Melanocyte of skin (primary cell): ENCODE measurements around the gene RPN2. TPM values are rescaled to one million over a fixed set of nuclear protein-coding genes. Genes with fewer than 3 reads are reported as not detected.

Experiments used
- total RNA-seq, 2 donors: library from RNA; depleted of rRNA; stranded (reverse); fragments of >200 nt; gene quantifications; 2 replicates each; pipeline ENCODE4 v1.2.3, GENCODE V29; 2012

RPN2 gene
- total RNA-seq, result 100 to 1,000 TPM; 220 to 271 TPM

DNA sequence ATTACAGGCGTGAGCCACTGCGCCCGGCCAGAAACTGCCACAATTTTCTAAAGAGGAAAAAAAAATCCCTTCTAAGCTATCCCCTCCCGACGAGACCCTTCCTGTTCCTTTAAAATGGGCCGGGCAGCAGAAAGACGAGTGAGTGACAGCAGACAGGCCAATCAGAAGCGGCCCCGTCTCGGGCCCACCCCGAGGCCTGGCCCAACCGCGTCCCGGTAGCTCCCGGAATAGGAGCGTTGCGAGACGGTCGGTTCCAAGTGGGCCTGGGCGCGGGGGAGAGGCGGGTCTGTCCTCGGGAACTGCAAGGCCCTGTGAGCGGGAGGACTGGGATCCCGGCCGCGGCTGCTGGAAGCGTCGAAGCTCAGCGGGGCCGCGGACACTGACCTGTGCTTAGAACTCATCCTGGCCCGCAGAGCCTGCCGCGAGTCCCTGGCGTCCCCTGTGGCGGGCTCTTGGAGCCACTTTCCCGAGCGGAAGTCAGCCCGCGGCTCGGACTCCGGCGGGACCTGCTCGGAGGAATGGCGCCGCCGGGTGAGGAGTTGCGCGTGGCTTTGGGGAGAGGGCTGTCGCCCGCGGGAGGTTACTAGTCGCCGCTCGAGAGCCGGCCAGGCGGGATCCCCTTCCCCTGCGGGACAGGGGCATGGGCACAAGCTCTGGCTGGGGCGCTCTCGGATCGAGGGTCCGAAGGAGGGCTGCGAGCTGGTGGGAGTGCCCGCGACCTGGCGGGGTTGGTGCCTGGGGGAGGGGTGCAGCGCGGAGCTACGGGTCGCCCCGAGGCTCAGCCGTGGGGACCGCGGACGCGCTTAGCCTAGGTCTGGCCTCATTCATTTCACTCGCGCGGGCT is at the start of gene RPN2, which contains the start of gene MROH8:
Gene RPN2 (plus strand): TSS at position 492 of the 844 bp plus-strand sequence. CDS start 27 bp downstream, at position 519.
Gene MROH8 (minus strand): TSS at position 710 of the 844 bp plus-strand sequence.

DNA sequence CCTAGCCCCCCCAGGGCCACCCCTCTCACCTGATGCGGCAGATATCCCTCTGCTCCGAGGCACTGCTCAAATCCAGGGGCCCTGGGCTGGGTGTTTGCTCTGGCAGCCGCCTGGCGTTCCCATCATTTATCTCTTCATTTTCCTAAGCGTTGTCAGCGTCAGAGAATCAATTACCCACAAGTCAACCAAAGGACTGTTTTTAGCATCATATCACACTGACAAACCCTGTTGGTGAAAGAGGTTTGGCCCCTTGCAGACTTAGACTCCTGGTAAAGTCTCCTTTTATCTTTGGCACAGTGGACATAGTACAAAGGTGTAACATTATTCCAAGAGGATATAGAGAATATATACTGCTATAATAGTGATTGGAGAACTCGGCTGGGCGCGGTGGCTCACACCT is 82.6 kb downstream of the RPN2 start, which contains the start of gene GHRH:
Gene GHRH (minus strand): TSS at position 101 of the 400 bp plus-strand sequence. CDS start 4,925 bp downstream, outside the sequence.

Other genes starting within 250 kb of the RPN2 start
- gene SAMHD1, start 227.6 kb upstream of the RPN2 start, total RNA-seq, result 100 to 1,000 TPM in 1 of 2 donors, 10 to 100 TPM in 1; 82.9 to 156 TPM
- gene RBL1, start 83.3 kb upstream of the RPN2 start, total RNA-seq, result 10 to 100 TPM in 1 of 2 donors, 1 to 10 TPM in 1; 7.2 to 17.0 TPM
- 1 to 10 TPM in 1 of 2 donors, under 1 TPM in 1; 0.33 to 1.4 TPM for gene MROH8, start 218 bp downstream of the RPN2 start, total RNA-seq
- gene GHRH, start 82.5 kb downstream of the RPN2 start, total RNA-seq, result not detected
- 10 to 100 TPM; 16.9 to 18.6 TPM for gene MANBAL, start 110.3 kb downstream of the RPN2 start, total RNA-seq
- 10 to 100 TPM; 13.8 to 15.0 TPM for gene SRC, start 166.8 kb downstream of the RPN2 start, total RNA-seq